Limb (tissue), 2 donors: ENCODE data around the gene GRID1.

Source experiments
- DNase-seq, 2 donors: peaks; one replicate each; pipeline ENCODE4 v3.0.0-alpha.2; 2016; ENCODE audit errors: extremely low spot score in 2 of 2

GRID1 gene

GRCh38 chr10:86366033-86366901 lies at the start of gene GRID1:
Gene GRID1 (minus strand): TSS chr10:86366795.
- peak; percentile 60 to 87 for DNase-seq

- DNase-seq = no peak
Observed at GRCh38 chr10:86415583-86415982, 49.0 kb upstream of the GRID1 start.

GRCh38 chr10:86415116-86415515 lies 48.5 kb upstream of the GRID1 start:
- no peak for DNase-seq

- no peak for DNase-seq
Observed at GRCh38 chr10:86413046-86413728, 46.6 kb upstream of the GRID1 start.

- no peak for DNase-seq
Observed at GRCh38 chr10:86411852-86412560, 45.4 kb upstream of the GRID1 start.

- DNase-seq = no peak
Observed at GRCh38 chr10:86411281-86411841, 44.8 kb upstream of the GRID1 start.

- no peak for DNase-seq
Observed at GRCh38 chr10:86410542-86411124, 44.0 kb upstream of the GRID1 start.

- no peak for DNase-seq
Observed at GRCh38 chr10:86409183-86409582, 42.6 kb upstream of the GRID1 start.

GRCh38 chr10:86403183-86403797 lies 36.7 kb upstream of the GRID1 start:
- no peak for DNase-seq

GRCh38 chr10:86402283-86402941 lies 35.8 kb upstream of the GRID1 start:
- DNase-seq = no peak

GRCh38 chr10:86401588-86402282 lies 35.1 kb upstream of the GRID1 start:
- no peak for DNase-seq

- DNase-seq = peak in 1 of 2 donors; percentile 66
Observed at GRCh38 chr10:86400705-86401587, 34.4 kb upstream of the GRID1 start.

GRCh38 chr10:86399879-86400704 lies 33.5 kb upstream of the GRID1 start:
- peak; percentile 91 to 94 for DNase-seq

- DNase-seq = no peak
Observed at GRCh38 chr10:86399514-86399878, 32.9 kb upstream of the GRID1 start.

GRCh38 chr10:86397120-86397519 lies 30.5 kb upstream of the GRID1 start:
- no peak for DNase-seq

GRCh38 chr10:86393862-86394455 lies 27.4 kb upstream of the GRID1 start:
- DNase-seq = no peak

GRCh38 chr10:86393362-86393761 lies 26.8 kb upstream of the GRID1 start:
- DNase-seq = no peak

- DNase-seq = no peak
Observed at GRCh38 chr10:86392723-86393094, 26.1 kb upstream of the GRID1 start.
